Measurements from ENCODE around the gene CDK15.

- TF ChIP-seq CTCF (IDR thresholded peaks at IDR 0.05; ENCODE audit: low read length) (no peak), EZH2phosphoT487 (IDR thresholded peaks at IDR 0.05; ENCODE audit: low read length) (no peak), EZH2 (optimal IDR thresholded peaks at IDR 0.05; ENCODE audit: low read depth, low read length) (no peak)
Measured at GRCh38 chr2:201821080-201821479, 14.7 kb downstream of the CDK15 start.

Data from MM.1S (cell line).